Stimulated activated CD4-positive, alpha-beta T cell treated with anti-CD3 and anti-CD28 coated beads, Interleukin-1b, Interleukin-23, amount 100 ng/mL, for 24 hours (primary cell): ENCODE results near the gene OTC.

Source experiments
- DNase-seq, 4 experiments: peaks; one replicate each; pipeline ENCODE4 v3.0.0-alpha.2; 2020; ENCODE audit warnings: low read depth in 4 of 4, low spot score in 1 of 4

The OTC gene

DNA sequence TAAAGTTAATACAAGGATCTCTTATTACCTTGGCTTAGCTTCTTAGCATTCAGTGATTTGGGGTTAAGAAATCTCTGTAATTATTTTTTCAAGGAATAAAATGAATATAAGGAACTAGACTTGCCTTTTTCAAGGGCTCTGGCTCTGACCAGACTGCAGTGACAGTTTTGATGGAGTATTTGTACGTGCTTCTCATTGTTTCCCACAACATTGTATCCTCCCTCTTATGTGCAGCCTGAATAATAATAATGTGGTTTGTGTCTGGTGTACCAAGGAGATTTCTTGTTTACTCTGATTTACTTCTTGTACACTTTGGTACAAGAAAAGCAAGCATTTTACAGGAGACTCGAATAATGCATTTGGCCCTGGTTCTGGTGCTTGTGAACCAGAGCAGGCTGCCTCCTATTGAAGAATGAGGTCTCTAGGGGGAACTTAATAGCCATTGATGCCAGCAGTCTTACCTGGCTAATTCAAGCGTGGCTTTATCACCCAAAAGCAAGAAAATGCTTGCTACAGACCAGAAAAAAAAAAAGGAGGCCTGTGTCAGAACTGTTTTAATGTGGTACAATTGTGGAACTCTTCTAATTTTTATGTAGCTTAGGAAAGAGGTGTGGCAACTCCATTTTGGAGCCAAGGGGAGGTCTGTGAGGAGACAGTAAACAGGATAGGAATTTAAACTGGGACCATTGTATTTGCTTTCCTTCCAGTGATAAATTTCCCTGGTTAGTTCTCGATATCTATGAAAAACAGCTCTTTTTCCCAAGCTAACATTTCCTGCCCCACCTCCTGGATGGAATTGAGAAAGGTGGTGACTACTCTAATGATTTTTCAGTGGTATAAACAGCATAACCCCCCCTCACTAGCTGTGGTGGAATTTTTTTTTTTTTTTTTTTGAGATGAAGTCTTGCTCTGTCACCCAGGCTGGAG, 5.6 kb downstream of the OTC start:
- DNase-seq = no peak

GRCh38 chrX:38363046-38363445, 10.6 kb downstream of the OTC start:
- no peak for DNase-seq

GRCh38 chrX:38365954-38366353, 13.6 kb downstream of the OTC start:
- no peak for DNase-seq

GRCh38 chrX:38368774-38369173, 16.4 kb downstream of the OTC start:
- DNase-seq = no peak

GRCh38 chrX:38371641-38372040, 19.2 kb downstream of the OTC start:
- DNase-seq = no peak

DNA sequence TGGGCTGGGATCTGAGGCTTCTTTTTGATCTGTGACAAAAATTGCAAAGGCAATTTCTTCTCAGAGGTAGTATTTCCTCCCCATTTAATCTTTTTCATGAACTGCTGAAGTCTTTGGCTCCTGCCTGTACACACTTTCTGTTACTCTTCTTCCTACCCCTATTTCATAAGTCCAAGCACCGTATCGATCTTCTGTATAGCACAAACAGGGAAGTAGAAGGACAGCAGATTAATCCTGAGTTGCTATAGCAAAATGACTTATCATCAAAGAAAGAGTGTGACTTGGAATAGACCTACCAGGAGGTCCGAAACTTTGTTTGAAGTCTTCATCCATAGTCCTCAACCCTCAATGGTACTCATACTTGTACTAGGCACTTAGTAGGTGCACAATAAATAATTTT, 22.0 kb downstream of the OTC start:
- DNase-seq = no peak

- DNase-seq = no peak
Measured at GRCh38 chrX:38375891-38376290, 23.5 kb downstream of the OTC start.

DNA sequence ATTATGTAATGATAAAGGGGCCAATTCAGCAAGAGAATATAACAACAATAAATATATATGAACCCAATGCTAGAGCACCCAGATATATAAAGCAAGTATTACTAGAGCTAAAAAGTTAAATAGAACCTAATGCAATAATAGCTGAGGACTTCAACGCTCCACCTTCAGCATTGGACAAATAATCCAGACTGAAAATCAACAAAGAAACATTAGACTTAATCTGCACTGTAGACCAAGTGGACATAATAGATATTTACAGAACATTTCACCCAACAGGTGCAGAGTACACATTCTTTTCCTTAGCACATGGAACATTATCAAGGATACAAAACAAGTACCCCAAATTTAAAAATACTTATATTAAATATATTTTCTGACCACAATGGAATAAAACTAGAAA, 24.3 kb downstream of the OTC start:
- DNase-seq = no peak

DNA sequence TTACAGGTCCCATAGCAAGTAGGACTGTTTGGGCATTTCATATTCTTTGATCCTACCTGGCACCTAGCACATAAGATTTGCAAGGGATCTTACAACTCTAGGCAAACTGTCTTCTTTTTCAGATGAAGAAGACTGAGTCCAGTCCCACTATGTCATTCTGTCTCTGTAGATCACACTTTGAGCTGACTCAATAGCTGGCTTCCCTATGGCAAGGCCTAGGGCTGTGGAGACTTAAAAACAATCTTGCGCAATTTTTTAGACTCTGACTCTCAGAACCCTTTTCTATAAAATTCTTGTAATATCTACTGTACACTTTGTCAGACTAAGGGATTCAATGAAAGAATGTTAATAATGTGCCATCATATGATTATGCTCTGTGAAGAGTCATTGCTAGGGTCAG, 26.7 kb downstream of the OTC start:
- DNase-seq = no peak

- no peak for DNase-seq
Measured at GRCh38 chrX:38382663-38383062, 30.3 kb downstream of the OTC start.

GRCh38 chrX:38400389-38400910, 48.0 kb downstream of the OTC start:
- no peak for DNase-seq

GRCh38 chrX:38402118-38402517, 49.7 kb downstream of the OTC start:
- DNase-seq = no peak

DNA sequence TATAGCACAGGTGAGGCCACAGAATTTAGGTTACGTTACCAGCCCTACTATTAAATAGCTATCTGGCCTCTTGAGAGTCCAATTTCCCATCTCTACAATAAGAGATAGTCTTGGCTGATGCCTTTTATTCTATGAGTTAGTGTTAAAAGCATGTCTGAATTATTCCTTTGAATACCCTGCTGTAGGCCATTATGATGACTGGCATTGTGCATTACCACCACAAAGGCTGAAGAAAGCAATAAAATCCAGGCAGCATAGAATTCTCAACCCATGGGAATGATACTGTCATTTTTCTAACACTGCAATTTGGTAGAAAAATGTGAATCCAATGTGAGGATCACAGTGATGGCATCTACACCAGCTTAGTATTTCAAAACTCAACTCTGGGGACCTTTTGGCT, 51.4 kb downstream of the OTC start:
- DNase-seq = no peak

DNA sequence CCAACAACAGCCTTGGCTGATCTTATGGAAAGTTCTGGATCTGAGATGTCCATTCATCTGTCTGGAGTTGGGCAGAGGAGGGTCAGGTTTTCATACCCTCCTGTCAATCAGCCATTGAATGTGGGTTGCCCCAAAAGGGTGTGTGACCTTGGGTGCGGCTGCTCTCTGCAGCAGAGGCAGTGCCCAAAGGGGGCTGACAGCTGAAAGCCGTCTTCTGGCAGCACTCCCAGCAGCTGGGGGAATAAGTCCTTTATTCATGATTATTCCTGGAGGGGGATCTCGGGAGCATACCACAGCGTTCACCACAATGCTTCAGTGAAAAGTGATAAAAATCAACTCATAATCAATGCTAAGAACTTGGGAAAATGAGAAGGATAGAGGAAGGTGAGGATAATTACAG, 54.7 kb downstream of the OTC start:
- no peak for DNase-seq

DNA sequence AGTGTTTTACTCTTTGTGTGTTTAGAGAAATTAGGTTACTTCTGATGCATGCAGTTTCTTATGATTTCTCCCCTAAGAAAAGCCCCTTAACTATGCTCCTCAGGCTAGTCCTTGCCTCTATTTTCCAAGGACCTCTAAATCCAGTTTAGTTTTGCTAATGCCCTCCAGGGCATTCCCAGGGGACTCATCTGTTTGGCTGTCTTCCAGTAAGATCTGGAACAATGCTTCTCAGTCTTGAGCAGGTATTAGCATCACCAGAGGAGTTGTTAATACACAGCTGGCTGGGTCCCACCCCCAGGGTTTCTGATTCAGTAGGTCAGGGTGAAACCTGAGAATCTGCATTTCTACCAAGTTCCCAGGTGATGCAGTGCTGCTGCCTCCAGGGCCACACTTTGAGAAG, 56.9 kb downstream of the OTC start:
- DNase-seq = no peak

GRCh38 chrX:38426785-38427184, 74.4 kb downstream of the OTC start:
- no peak for DNase-seq

DNA sequence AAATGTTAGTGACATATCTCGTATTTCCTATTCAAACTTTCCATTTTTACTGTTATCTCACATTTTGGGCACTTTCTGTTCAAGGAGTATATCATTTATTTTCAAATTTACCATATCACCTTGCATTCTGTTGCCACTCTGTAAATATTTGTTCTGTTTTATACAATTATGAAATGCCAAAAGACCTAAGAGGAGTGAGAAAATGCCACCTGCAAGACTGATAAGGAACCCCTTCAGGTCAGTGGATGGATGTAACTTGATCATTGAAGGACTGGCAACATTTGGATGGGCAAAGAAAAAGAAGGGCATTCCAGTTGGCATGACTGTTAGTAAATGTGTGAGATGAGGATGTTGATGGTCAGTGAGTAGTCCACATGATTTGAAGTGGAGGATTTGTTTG, 79.1 kb downstream of the OTC start:
- DNase-seq = no peak

- DNase-seq = no peak
Measured at GRCh38 chrX:38435130-38435529, 82.7 kb downstream of the OTC start.

DNA sequence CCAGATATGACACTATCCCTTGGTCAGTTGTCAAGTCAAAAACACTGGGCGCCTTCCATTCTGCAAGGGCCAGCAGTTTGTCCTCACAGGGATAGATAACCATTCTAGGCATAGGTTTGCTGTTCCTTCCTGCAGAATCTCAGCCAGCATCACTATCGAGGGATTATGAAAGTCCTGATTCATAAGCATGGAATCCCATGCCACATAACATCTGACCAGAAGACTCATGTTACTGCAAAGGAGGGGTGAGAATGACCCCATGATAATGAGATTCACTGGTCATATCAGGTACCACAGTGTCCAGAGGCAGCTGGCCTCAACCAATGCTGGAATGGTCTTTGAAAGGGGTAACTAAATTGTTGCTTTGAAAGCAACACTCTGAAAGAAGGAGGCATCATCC, 84.7 kb downstream of the OTC start:
- no peak for DNase-seq

DNA sequence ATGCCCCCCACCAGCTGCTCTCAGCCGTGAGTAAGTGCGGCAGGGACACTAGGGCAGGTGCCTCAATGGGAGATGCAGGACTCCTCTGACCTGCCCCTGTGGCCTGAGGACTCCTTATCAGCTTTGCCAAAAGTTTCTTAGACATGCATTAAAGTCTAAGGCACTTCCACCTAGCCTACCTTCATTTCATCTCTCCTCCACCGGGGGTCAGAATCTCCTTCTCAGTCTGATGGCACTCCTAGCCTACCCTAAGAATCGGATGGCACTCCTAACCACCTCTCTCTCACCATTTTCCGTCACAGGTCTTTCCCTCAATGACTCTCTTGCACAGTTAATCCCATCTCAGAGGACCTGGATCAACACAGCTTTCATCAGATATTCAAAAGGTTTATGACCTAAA, 85.9 kb downstream of the OTC start:
- no peak for DNase-seq

GRCh38 chrX:38452603-38453002, 100.2 kb downstream of the OTC start:
- DNase-seq = no peak

DNA sequence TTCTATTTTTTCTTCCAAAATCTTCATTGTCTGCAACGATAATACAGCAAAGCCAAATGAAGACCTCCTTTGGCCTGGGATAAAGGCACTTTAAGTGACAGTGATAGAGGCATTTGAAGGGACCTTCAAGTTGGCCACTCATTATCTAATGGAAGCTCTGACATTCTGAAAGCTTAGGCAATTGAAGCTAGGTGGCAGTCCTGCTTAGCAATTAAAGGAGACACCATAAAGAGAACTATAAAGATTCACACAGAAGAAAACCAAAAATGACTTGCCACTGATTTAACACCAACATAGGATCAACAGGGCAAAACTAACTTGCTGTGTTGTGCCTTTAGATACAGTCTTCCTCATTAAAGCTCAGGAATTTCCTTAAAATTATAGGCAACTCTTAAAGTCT, 105.7 kb downstream of the OTC start:
- DNase-seq = no peak

DNA sequence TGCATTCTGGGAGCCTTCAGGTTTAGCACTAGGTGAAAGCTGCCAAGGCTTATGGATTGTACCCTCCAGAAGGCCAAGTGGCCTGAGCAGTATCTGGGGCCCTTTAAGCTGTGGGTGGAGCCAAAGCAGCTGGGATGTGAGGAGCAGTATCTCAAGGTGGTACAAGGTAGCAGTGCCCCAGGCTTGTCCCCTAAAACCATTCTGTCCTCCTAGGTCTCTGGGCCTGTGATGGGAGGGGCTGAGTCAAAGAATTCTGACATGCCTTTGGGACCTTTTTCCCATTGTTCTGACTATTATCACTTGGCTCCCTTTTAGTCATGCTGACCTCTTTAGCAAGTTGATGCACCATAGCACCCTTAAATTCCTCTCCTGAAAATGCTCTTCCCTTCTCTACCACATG, 109.9 kb downstream of the OTC start:
- DNase-seq = no peak
